Measurements from ENCODE around the gene DMAC2L. TPM values are rescaled to one million over a fixed set of nuclear protein-coding genes. Genes with fewer than 3 reads are reported as not detected.

DMAC2L gene
- total and polyA plus RNA-seq, 2 experiments from 2014 or later: 10.8 to 12.5 TPM

GRCh38 chr14:50375760-50376159, 63.6 kb downstream of the DMAC2L start:
- H3K4me3 ChIP-seq: no peak overlapping the region
- H3K27me3 ChIP-seq: no peaks in the 10 kb centered on the region
- H3K4me1 ChIP-seq (ENCODE audit: insufficient read depth): no peaks in the 10 kb centered on the region
- no peaks in the 10 kb centered on the region for H3K79me2 ChIP-seq
- no peak for DNase-seq (ENCODE audit: low spot score)
- H3K36me3 ChIP-seq (replicated peaks; ENCODE audit: insufficient read depth, low read depth): no peaks in the 10 kb centered on the region
- H4K20me1 ChIP-seq (ENCODE audit: insufficient read depth, poor library complexity, severe bottlenecking): no peaks in the 10 kb centered on the region
- no peaks in the 10 kb centered on the region for H3K9me3 ChIP-seq (ENCODE audit: low read depth)
- 96% methylated on average over 5 of the region's 5 CpGs for WGBS (ENCODE audit: low lambda C conversion rate, missing lambda C conversion rate)
- no peak overlapping the region for H3K27ac ChIP-seq
- no peak overlapping the region for H2AFZ ChIP-seq
- no peaks in the 10 kb centered on the region for H3K9me2 ChIP-seq (replicated peaks; ENCODE audit: insufficient read depth)
- TF ChIP-seq CTCF (IDR thresholded peaks at IDR 0.05; ENCODE audit: poor library complexity) (no peak), EZH2 (IDR thresholded peaks at IDR 0.05; ENCODE audit: borderline replicate concordance) (no peak), EZH2phosphoT487 (IDR thresholded peaks at IDR 0.05; ENCODE audit: low read depth, severe bottlenecking, unreplicated experiment) (no peak)
- H3K4me2 ChIP-seq: no peak overlapping the region

Small RNA genes within 50 kb of the gene (microRNA-seq; reads per million reads assigned to microRNA genes)
- gene MIR4504: not detected

Small RNA genes within 50 kb of the gene (small RNA-seq; reads per million reads assigned to genes)
- gene MIR4504: not detected

Other genes starting within 250 kb of the DMAC2L start
- 11.4 and 11.5 TPM in 2 replicates for gene VCPKMT, start 195.8 kb upstream of the DMAC2L start, total RNA-seq
- 6.1 and 8.5 TPM in 2 replicates for gene VCPKMT, start 195.8 kb upstream of the DMAC2L start, polyA plus RNA-seq
- gene SOS2, start 80.7 kb upstream of the DMAC2L start, total RNA-seq: 28.5 and 28.7 TPM in 2 replicates
- 11.5 and 12.9 TPM in 2 replicates for gene SOS2, start 80.7 kb upstream of the DMAC2L start, polyA plus RNA-seq
- 9.7 and 11.8 TPM in 2 replicates for gene L2HGDH, start 95 bp upstream of the DMAC2L start, total RNA-seq
- gene L2HGDH, start 95 bp upstream of the DMAC2L start, polyA plus RNA-seq: 5.3 and 5.8 TPM in 2 replicates
- gene CDKL1, start 84.6 kb downstream of the DMAC2L start, total RNA-seq: 6.1 and 13.1 TPM in 2 replicates
- 1.7 and 1.9 TPM in 2 replicates for gene CDKL1, start 84.6 kb downstream of the DMAC2L start, polyA plus RNA-seq
- 92.4 and 98.6 TPM in 2 replicates for gene MAP4K5, start 220.2 kb downstream of the DMAC2L start, total RNA-seq
- gene MAP4K5, start 220.2 kb downstream of the DMAC2L start, polyA plus RNA-seq: 41.0 and 49.7 TPM in 2 replicates
- gene ATL1, start 247.8 kb downstream of the DMAC2L start, total RNA-seq: 5.1 and 6.0 TPM in 2 replicates
- 4.3 and 4.7 TPM in 2 replicates for gene ATL1, start 247.8 kb downstream of the DMAC2L start, polyA plus RNA-seq

All from hepatocyte (in vitro differentiated cells).